ENCODE results near the gene FGFRL1.

DNA sequence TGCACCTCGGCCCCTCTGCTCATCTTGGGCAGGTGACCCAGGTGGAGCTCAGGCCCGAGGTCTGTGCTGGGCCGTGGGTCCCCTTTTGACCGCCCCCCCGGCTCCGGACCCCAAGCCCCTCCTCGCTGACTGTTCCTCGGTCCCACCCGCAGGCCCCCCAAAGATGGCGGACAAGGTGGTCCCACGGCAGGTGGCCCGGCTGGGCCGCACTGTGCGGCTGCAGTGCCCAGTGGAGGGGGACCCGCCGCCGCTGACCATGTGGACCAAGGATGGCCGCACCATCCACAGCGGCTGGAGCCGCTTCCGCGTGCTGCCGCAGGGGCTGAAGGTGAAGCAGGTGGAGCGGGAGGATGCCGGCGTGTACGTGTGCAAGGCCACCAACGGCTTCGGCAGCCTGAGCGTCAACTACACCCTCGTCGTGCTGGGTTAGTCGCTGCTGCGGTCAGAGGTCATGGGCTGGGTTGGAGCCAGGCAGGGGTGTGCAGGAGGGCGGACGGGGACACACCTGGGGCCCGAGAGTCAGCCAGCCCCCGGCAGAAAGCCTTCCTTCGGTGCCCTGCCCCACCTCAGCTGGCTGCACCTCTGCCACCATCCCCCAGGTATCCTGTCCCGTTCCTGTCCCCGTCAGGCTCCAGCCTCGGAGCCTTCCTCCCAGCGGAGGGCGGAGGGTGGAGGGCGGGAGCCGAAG, 10.8 kb downstream of the FGFRL1 start:
- TF ChIP-seq EZH2 (IDR thresholded peaks at IDR 0.05) (no peak), POLR2AphosphoS5 (IDR thresholded peaks at IDR 0.05; ENCODE audit: borderline replicate concordance, low read depth, low read length) (no peak), FOXP2 (optimal IDR thresholded peaks at IDR 0.05; ENCODE audit: control extremely low read depth, extremely low read length, insufficient read depth) (no peak)

Data from SK-N-MC (cell line).